ENCODE results near the gene NADSYN1. TPM values are rescaled to one million over a fixed set of nuclear protein-coding genes. Genes with fewer than 3 reads are reported as not detected.

NADSYN1 gene
- total and polyA plus RNA-seq, 4 donors, result 26.1 to 64.0 (median 47.5) TPM

- Histone ChIP-seq H3K9me3 (ENCODE audit: control insufficient read depth, insufficient read depth, low read length) (no peaks in the 10 kb centered on the region), H3K36me3 (ENCODE audit: control insufficient read depth, insufficient read depth, low read length) (peaks cover 100% of the 10 kb centered on the region), H3K27me3 (ENCODE audit: control insufficient read depth, insufficient read depth, low read length) (no peaks in the 10 kb centered on the region), H3K27ac (ENCODE audit: low read depth, low read length) (no peak overlapping the region), H3K4me3 (ENCODE audit: low read depth, low read length) (no peak overlapping the region), H3K4me1 (ENCODE audit: control insufficient read depth, insufficient read depth, low read length) (no peaks in the 10 kb centered on the region)
- 77% methylated on average over 24 of the region's 25 CpGs for WGBS (ENCODE audit: insufficient coverage)
- no peak for DNase-seq (ENCODE audit: low read depth in 4 of 6, low spot score in 6 of 6)
These were observed 24.9 kb downstream of the NADSYN1 start for GRCh38 chr11:71477641-71478527.

GRCh38 chr11:71478528-71478840, 25.5 kb downstream of the NADSYN1 start:
- Histone ChIP-seq H3K4me3 (ENCODE audit: low read depth, low read length) (no peak overlapping the region), H3K36me3 (ENCODE audit: control insufficient read depth, insufficient read depth, low read length) (peaks cover 100% of the 10 kb centered on the region), H3K27ac (ENCODE audit: low read depth, low read length) (no peak overlapping the region), H3K27me3 (ENCODE audit: control insufficient read depth, insufficient read depth, low read length) (no peaks in the 10 kb centered on the region), H3K9me3 (ENCODE audit: control insufficient read depth, insufficient read depth, low read length) (no peaks in the 10 kb centered on the region), H3K4me1 (ENCODE audit: control insufficient read depth, insufficient read depth, low read length) (no peaks in the 10 kb centered on the region)
- WGBS (ENCODE audit: insufficient coverage), result 99% methylated on average over 11 of the region's 11 CpGs
- DNase-seq (ENCODE audit: low read depth in 4 of 6, low spot score in 6 of 6), result no peak

GRCh38 chr11:71481101-71481960, 28.3 kb downstream of the NADSYN1 start:
- Histone ChIP-seq H3K27me3 (ENCODE audit: control insufficient read depth, insufficient read depth, low read length) (no peaks in the 10 kb centered on the region), H3K36me3 (ENCODE audit: control insufficient read depth, insufficient read depth, low read length) (peaks cover 100% of the 10 kb centered on the region), H3K4me1 (ENCODE audit: control insufficient read depth, insufficient read depth, low read length) (no peaks in the 10 kb centered on the region), H3K9me3 (ENCODE audit: control insufficient read depth, insufficient read depth, low read length) (no peaks in the 10 kb centered on the region), H3K4me3 (ENCODE audit: low read depth, low read length) (no peak overlapping the region), H3K27ac (ENCODE audit: low read depth, low read length) (no peak overlapping the region)
- WGBS (ENCODE audit: insufficient coverage), result 92% methylated on average over 23 of the region's 24 CpGs
- DNase-seq (ENCODE audit: low read depth in 4 of 6, low spot score in 6 of 6), result no peak

- no peaks in the 10 kb centered on the region for H3K27me3 ChIP-seq (ENCODE audit: control insufficient read depth, insufficient read depth, low read length)
- no peaks in the 10 kb centered on the region for H3K4me1 ChIP-seq (ENCODE audit: control insufficient read depth, insufficient read depth, low read length)
- H3K27ac ChIP-seq (ENCODE audit: low read depth, low read length), result no peak overlapping the region
- peaks cover 94% of the 10 kb centered on the region for H3K36me3 ChIP-seq (ENCODE audit: control insufficient read depth, insufficient read depth, low read length)
- no peaks in the 10 kb centered on the region for H3K9me3 ChIP-seq (ENCODE audit: control insufficient read depth, insufficient read depth, low read length)
- DNase-seq (ENCODE audit: low read depth in 4 of 6, low spot score in 6 of 6), result no peak
- no peak overlapping the region for H3K4me3 ChIP-seq (ENCODE audit: low read depth, low read length)
- WGBS (ENCODE audit: insufficient coverage), result 100% methylated on average over 15 of the region's 18 CpGs
These were observed 29.2 kb downstream of the NADSYN1 start for GRCh38 chr11:71482216-71482615.

GRCh38 chr11:71482746-71483364, 29.9 kb downstream of the NADSYN1 start:
- 97% methylated on average over 6 of the region's 13 CpGs for WGBS (ENCODE audit: insufficient coverage)

GRCh38 chr11:71483692-71484091, 30.7 kb downstream of the NADSYN1 start:
- Histone ChIP-seq H3K4me1 (ENCODE audit: control insufficient read depth, insufficient read depth, low read length) (peaks cover 3% of the 10 kb centered on the region), H3K36me3 (ENCODE audit: control insufficient read depth, insufficient read depth, low read length) (peaks cover 84% of the 10 kb centered on the region), H3K9me3 (ENCODE audit: control insufficient read depth, insufficient read depth, low read length) (no peaks in the 10 kb centered on the region), H3K27me3 (ENCODE audit: control insufficient read depth, insufficient read depth, low read length) (no peaks in the 10 kb centered on the region), H3K27ac (ENCODE audit: low read depth, low read length) (no peak overlapping the region), H3K4me3 (ENCODE audit: low read depth, low read length) (no peak overlapping the region)
- no peak for DNase-seq (ENCODE audit: low read depth in 4 of 6, low spot score in 6 of 6)
- WGBS (ENCODE audit: insufficient coverage), result 100% methylated on average over 4 of the region's 6 CpGs

More at GRCh38 chr11:71482746-71483364, 29.9 kb downstream of the NADSYN1 start:
- DNase-seq (ENCODE audit: low read depth in 4 of 6, low spot score in 6 of 6), result no peak
- no peaks in the 10 kb centered on the region for H3K9me3 ChIP-seq (ENCODE audit: control insufficient read depth, insufficient read depth, low read length)
- no peak overlapping the region for H3K27ac ChIP-seq (ENCODE audit: low read depth, low read length)
- no peaks in the 10 kb centered on the region for H3K27me3 ChIP-seq (ENCODE audit: control insufficient read depth, insufficient read depth, low read length)
- H3K36me3 ChIP-seq (ENCODE audit: control insufficient read depth, insufficient read depth, low read length), result peaks cover 88% of the 10 kb centered on the region
- H3K4me1 ChIP-seq (ENCODE audit: control insufficient read depth, insufficient read depth, low read length), result no peaks in the 10 kb centered on the region
- H3K4me3 ChIP-seq (ENCODE audit: low read depth, low read length), result no peak overlapping the region

- no peak overlapping the region for H3K4me3 ChIP-seq (ENCODE audit: low read depth, low read length)
- H3K27ac ChIP-seq (ENCODE audit: low read depth, low read length), result no peak overlapping the region
- peaks cover 11% of the 10 kb centered on the region for H3K4me1 ChIP-seq (ENCODE audit: control insufficient read depth, insufficient read depth, low read length)
- peaks cover 84% of the 10 kb centered on the region for H3K36me3 ChIP-seq (ENCODE audit: control insufficient read depth, insufficient read depth, low read length)
- 94% methylated on average over 22 of the region's 23 CpGs for WGBS (ENCODE audit: insufficient coverage)
- no peaks in the 10 kb centered on the region for H3K27me3 ChIP-seq (ENCODE audit: control insufficient read depth, insufficient read depth, low read length)
- no peak for DNase-seq (ENCODE audit: low read depth in 4 of 6, low spot score in 6 of 6)
- no peaks in the 10 kb centered on the region for H3K9me3 ChIP-seq (ENCODE audit: control insufficient read depth, insufficient read depth, low read length)
These were observed 31.5 kb downstream of the NADSYN1 start for GRCh38 chr11:71484248-71485062.

GRCh38 chr11:71485063-71485399, 32.0 kb downstream of the NADSYN1 start:
- Histone ChIP-seq H3K27me3 (ENCODE audit: control insufficient read depth, insufficient read depth, low read length) (no peaks in the 10 kb centered on the region), H3K36me3 (ENCODE audit: control insufficient read depth, insufficient read depth, low read length) (peaks cover 84% of the 10 kb centered on the region), H3K4me1 (ENCODE audit: control insufficient read depth, insufficient read depth, low read length) (peaks cover 14% of the 10 kb centered on the region), H3K4me3 (ENCODE audit: low read depth, low read length) (no peak overlapping the region), H3K9me3 (ENCODE audit: control insufficient read depth, insufficient read depth, low read length) (no peaks in the 10 kb centered on the region), H3K27ac (ENCODE audit: low read depth, low read length) (no peak overlapping the region)
- WGBS (ENCODE audit: insufficient coverage), result 93% methylated on average over 6 of the region's 6 CpGs
- DNase-seq (ENCODE audit: low read depth in 4 of 6, low spot score in 6 of 6), result no peak

GRCh38 chr11:71485466-71485865, 32.5 kb downstream of the NADSYN1 start:
- no peak for DNase-seq (ENCODE audit: low read depth in 4 of 6, low spot score in 6 of 6)
- no peak overlapping the region for H3K4me3 ChIP-seq (ENCODE audit: low read depth, low read length)
- WGBS (ENCODE audit: insufficient coverage), result 95% methylated on average over 18 of the region's 18 CpGs
- peaks cover 14% of the 10 kb centered on the region for H3K4me1 ChIP-seq (ENCODE audit: control insufficient read depth, insufficient read depth, low read length)
- H3K27ac ChIP-seq (ENCODE audit: low read depth, low read length), result no peak overlapping the region
- no peaks in the 10 kb centered on the region for H3K9me3 ChIP-seq (ENCODE audit: control insufficient read depth, insufficient read depth, low read length)
- H3K27me3 ChIP-seq (ENCODE audit: control insufficient read depth, insufficient read depth, low read length), result no peaks in the 10 kb centered on the region
- H3K36me3 ChIP-seq (ENCODE audit: control insufficient read depth, insufficient read depth, low read length), result peaks cover 84% of the 10 kb centered on the region

Data from spinal cord (tissue), 10 donors.